A549 (cell line): ENCODE data around the gene PRR19. TPM values are rescaled to one million over a fixed set of nuclear protein-coding genes. Genes with fewer than 3 reads are reported as not detected.

Experiments
- ATAC-seq, 2 experiments: fragments of 200-7000 bp in 1 of 2; fragments of >200 bp in 1 of 2; cut with Nextera tagmentation in 1 of 2; cut with Tn5 transposase in 1 of 2; 3 replicates each; pipeline versions ENCODE4 v1.8.0 to v1.9.1; 2018 to 2020; ENCODE audit warnings: mild to moderate bottlenecking in 1 of 2, moderate library complexity in 1 of 2
- CTCF ChIA-PET: fragments of 300-600 bp; sonication (Branson Sonifier 250); formaldehyde crosslinking; extraction: SDS; loops from one replicate; lab custom pipeline; 2021; ENCODE audit warnings: antibody characterized with exemption, inconsistent platforms; lab: Yijun Ruan, JAX
- POLR2A ChIA-PET: fragments of 350-600 bp; formaldehyde crosslinking; extraction: SDS; loops from one replicate; lab custom pipeline; 2021; ENCODE audit warnings: antibody characterized with exemption, inconsistent platforms; lab: Yijun Ruan, JAX
- DNase-seq, 2 experiments: peaks; one replicate each; pipeline versions ENCODE4 v3.0.0 to v3.0.0-alpha.2; 2011 to 2016; ENCODE audit warnings: low read depth in 1 of 2, low spot score in 1 of 2
- FAIRE-seq: peaks from 2 replicates; lab custom pipeline; 2011; peaks lifted over from hg19 to GRCh38; lab: Jason Lieb, UNC
- H3K27ac ChIP-seq, 2 experiments: fragments of >200 bp; sonication (Bioruptor Twin); formaldehyde crosslinking; 3 replicates each; pipeline ENCODE4 v1.5.1; 2016 to 2017
- H3K4me1 ChIP-seq: fragments of >200 bp; sonication (Bioruptor Twin); formaldehyde crosslinking; 3 replicates; pipeline ENCODE4 v1.6.1; 2016
- H3K4me2 ChIP-seq: fragments of >200 bp; sonication (Bioruptor Twin); formaldehyde crosslinking; 3 replicates; pipeline ENCODE4 v1.6.1; 2016
- H3K4me3 ChIP-seq: fragments of >200 bp; sonication (Bioruptor Twin); formaldehyde crosslinking; 3 replicates; pipeline ENCODE4 v1.5.1; 2016
- H3K9me3 ChIP-seq: fragments of >200 bp; sonication (Bioruptor Twin); formaldehyde crosslinking; 3 replicates; pipeline ENCODE4 v1.6.1; 2016
- BHLHE40 ChIP-seq: IDR thresholded peaks from 2 replicates; pipeline ENCODE4 v1.6.1; 2012; ENCODE audit warnings: low read depth, low read length, inconsistent platforms
- CBX2 ChIP-seq: fragments of 200-600 bp; sonication (generic); IDR thresholded peaks from 2 replicates; pipeline ENCODE4 v1.6.1; 2016; ENCODE audit warnings: low read depth, mild to moderate bottlenecking, borderline replicate concordance
- CBX8 ChIP-seq: fragments of 200-600 bp; sonication (generic); IDR thresholded peaks from 2 replicates; pipeline ENCODE4 v1.6.1; 2016
- CHD4 ChIP-seq: fragments of 200-600 bp; sonication (generic); IDR thresholded peaks from 2 replicates; pipeline ENCODE4 v1.6.1; 2016; ENCODE audit warnings: antibody characterized with exemption, mild to moderate bottlenecking, borderline replicate concordance
- EHF ChIP-seq: fragments of 250-450 bp; sonication (Bioruptor Pico); IDR thresholded peaks from 2 replicates; pipeline ENCODE4 v1.5.0; 2020; ENCODE audit warnings: mild to moderate bottlenecking
- EHMT2 ChIP-seq: fragments of 200-600 bp; sonication (generic); IDR thresholded peaks from 2 replicates; pipeline ENCODE4 v1.6.1; 2016; ENCODE audit warnings: antibody characterized with exemption, low read depth, mild to moderate bottlenecking, moderate library complexity
- ESRRA ChIP-seq: fragments of 150-350 bp; IDR thresholded peaks from 2 replicates; pipeline ENCODE4 v1.6.1; 2014; ENCODE audit warnings: mild to moderate bottlenecking, low read length, borderline replicate concordance
- FOSB ChIP-seq: fragments of 250-450 bp; sonication (Bioruptor Pico); IDR thresholded peaks from 2 replicates; pipeline ENCODE4 v1.5.0; 2020; ENCODE audit warnings: mild to moderate bottlenecking, moderate library complexity
- FOXS1 ChIP-seq: fragments of 250-450 bp; sonication (Bioruptor Pico); IDR thresholded peaks from 2 replicates; pipeline ENCODE4 v1.5.0; 2020; ENCODE audit warnings: mild to moderate bottlenecking, moderate library complexity
- GATA3 ChIP-seq: IDR thresholded peaks from 2 replicates; pipeline ENCODE4 v1.6.1; 2012; ENCODE audit warnings: borderline replicate concordance
- HDAC2 ChIP-seq: fragments of 200-600 bp; sonication (generic); IDR thresholded peaks from 2 replicates; pipeline ENCODE4 v1.6.1; 2016
- HEYL ChIP-seq: fragments of 250-450 bp; sonication (Bioruptor Pico); IDR thresholded peaks from 2 replicates; pipeline ENCODE4 v1.8.0; 2021; ENCODE audit warnings: mild to moderate bottlenecking, moderate library complexity
- HOXA7 ChIP-seq: fragments of 250-450 bp; sonication (Bioruptor Pico); IDR thresholded peaks from 2 replicates; pipeline ENCODE4 v1.5.0; 2020; ENCODE audit warnings: mild to moderate bottlenecking, moderate library complexity
- HOXB5 ChIP-seq: fragments of 250-450 bp; sonication (Bioruptor Pico); IDR thresholded peaks from 2 replicates; pipeline ENCODE4 v1.5.0; 2020; ENCODE audit warnings: mild to moderate bottlenecking, moderate library complexity
- JUN ChIP-seq, 2 experiments: fragments of >200 bp; sonication (Bioruptor Twin); formaldehyde crosslinking; IDR thresholded peaks; 2 replicates in 1 of 2; 3 replicates in 1 of 2; pipeline ENCODE4 v1.6.1; 2016 to 2017
- KDM1A ChIP-seq: fragments of 200-600 bp; sonication (generic); IDR thresholded peaks from 2 replicates; pipeline ENCODE4 v1.6.1; 2016; ENCODE audit warnings: low read depth, mild to moderate bottlenecking
- MAFK ChIP-seq: fragments of 450-650 bp; IDR thresholded peaks from 2 replicates; pipeline ENCODE4 v1.6.1; 2014; ENCODE audit not compliant: partially characterized antibody
- MAZ ChIP-seq: fragments of 150-350 bp; IDR thresholded peaks from 2 replicates; pipeline ENCODE4 v1.6.1; 2014; ENCODE audit warnings: antibody characterized with exemption, low read depth, low read length, borderline replicate concordance
- MYC ChIP-seq: IDR thresholded peaks from 2 replicates; pipeline ENCODE4 v1.6.1; 2012; ENCODE audit warnings: mild to moderate bottlenecking, inconsistent platforms, low read length, improper control_type of control experiment, borderline replicate concordance
- NPAS2 ChIP-seq: fragments of 250-450 bp; sonication (Bioruptor Pico); IDR thresholded peaks from 2 replicates; pipeline ENCODE4 v1.8.0; 2022; ENCODE audit warnings: mild to moderate bottlenecking, moderate library complexity, borderline replicate concordance
- PHF8 ChIP-seq: fragments of 200-600 bp; sonication (generic); IDR thresholded peaks from 2 replicates; pipeline ENCODE4 v1.6.1; 2016; ENCODE audit warnings: low read depth, mild to moderate bottlenecking, antibody characterized with exemption, moderate library complexity, borderline replicate concordance
- POLR2AphosphoS2 ChIP-seq: conservative IDR thresholded peaks from 2 replicates; pipeline ENCODE4 v1.6.1; 2012; ENCODE audit warnings: low read length, improper control_type of control experiment, inconsistent platforms
- RARB ChIP-seq: fragments of 250-450 bp; sonication (Bioruptor Pico); IDR thresholded peaks from 2 replicates; pipeline ENCODE4 v1.8.0; 2021; ENCODE audit warnings: mild to moderate bottlenecking, moderate library complexity
- RNF2 ChIP-seq: fragments of 200-600 bp; sonication (generic); IDR thresholded peaks from 2 replicates; pipeline ENCODE4 v1.6.1; 2016; ENCODE audit warnings: low read depth, mild to moderate bottlenecking, antibody characterized with exemption, moderate library complexity, borderline replicate concordance
- TFCP2L1 ChIP-seq: fragments of 250-450 bp; sonication (Bioruptor Pico); IDR thresholded peaks from 2 replicates; pipeline ENCODE4 v1.5.0; 2021; ENCODE audit warnings: mild to moderate bottlenecking
- TP53 ChIP-seq: fragments of 250-450 bp; sonication (Bioruptor Pico); IDR thresholded peaks from 2 replicates; pipeline ENCODE4 v1.5.0; 2021; ENCODE audit warnings: mild to moderate bottlenecking, moderate library complexity
- ZNF302 ChIP-seq: fragments of 250-450 bp; sonication (Bioruptor Pico); IDR thresholded peaks from 2 replicates; pipeline ENCODE4 v1.9.0; 2021; ENCODE audit warnings: inconsistent platforms, mild to moderate bottlenecking, moderate library complexity
- WGBS: methylation state at CpG from one replicate; pipeline ENCODE4 v1.1.6; 2017; ENCODE audit errors: missing lambda C conversion rate; 5-methylcytosine and 5-hydroxymethylcytosine counted together
- polyA plus RNA-seq, 4 experiments: library from polyadenylated mRNA; depleted of rRNA in 3 of 4; stranded (reverse); fragments of >200 nt; fragmentation: RNase III in 1 of 4; extraction: RNeasy Plus Mini Kit Qiagen cat#74134 plus additional on column Dnase treatment in 1 of 4; gene quantifications; 2 replicates in 3 of 4; 3 replicates in 1 of 4; pipeline ENCODE4 v1.2.3, GENCODE V29; 2011 to 2017
- TF ChIP-seq, protein P1 (sequence below): IDR thresholded peaks from 2 replicates; pipeline ENCODE4 v1.6.1; 2012; ENCODE audit warnings: low read depth, borderline replicate concordance
- TF ChIP-seq, protein P2 (sequence below): IDR thresholded peaks from 2 replicates; pipeline ENCODE4 v1.6.1; 2012
- TF ChIP-seq, protein P3 (sequence below): fragments of 150-350 bp; IDR thresholded peaks from 2 replicates; pipeline ENCODE4 v1.6.1; 2014; ENCODE audit warnings: low read depth, mild to moderate bottlenecking, low read length
- TF ChIP-seq, protein P4 (sequence below): IDR thresholded peaks from 2 replicates; pipeline ENCODE4 v1.6.1; 2012
- TF ChIP-seq, protein P5 (sequence below): fragments of 250-450 bp; sonication (Bioruptor Pico); IDR thresholded peaks from 2 replicates; pipeline ENCODE4 v1.5.0; 2020; ENCODE audit warnings: low read depth, mild to moderate bottlenecking, moderate library complexity
- TF ChIP-seq, protein P6 (sequence below): fragments of 450-650 bp; IDR thresholded peaks from 2 replicates; pipeline ENCODE4 v1.6.1; 2014; ENCODE audit warnings: antibody characterized with exemption
- TF ChIP-seq, protein P7 (sequence below): fragments of >200 bp; sonication (Bioruptor Twin); formaldehyde crosslinking; IDR thresholded peaks from 3 replicates; pipeline ENCODE4 v1.5.1; 2016
- TF ChIP-seq, protein P8 (sequence below): fragments of >200 bp; sonication (Bioruptor Twin); formaldehyde crosslinking; IDR thresholded peaks from 2 replicates; pipeline ENCODE4 v1.6.1; 2016

PRR19 gene
- polyA plus RNA-seq, 2 of the 4 experiments (the other 2 are of a cell fraction) = 1.1 to 4.5 TPM

DNA sequence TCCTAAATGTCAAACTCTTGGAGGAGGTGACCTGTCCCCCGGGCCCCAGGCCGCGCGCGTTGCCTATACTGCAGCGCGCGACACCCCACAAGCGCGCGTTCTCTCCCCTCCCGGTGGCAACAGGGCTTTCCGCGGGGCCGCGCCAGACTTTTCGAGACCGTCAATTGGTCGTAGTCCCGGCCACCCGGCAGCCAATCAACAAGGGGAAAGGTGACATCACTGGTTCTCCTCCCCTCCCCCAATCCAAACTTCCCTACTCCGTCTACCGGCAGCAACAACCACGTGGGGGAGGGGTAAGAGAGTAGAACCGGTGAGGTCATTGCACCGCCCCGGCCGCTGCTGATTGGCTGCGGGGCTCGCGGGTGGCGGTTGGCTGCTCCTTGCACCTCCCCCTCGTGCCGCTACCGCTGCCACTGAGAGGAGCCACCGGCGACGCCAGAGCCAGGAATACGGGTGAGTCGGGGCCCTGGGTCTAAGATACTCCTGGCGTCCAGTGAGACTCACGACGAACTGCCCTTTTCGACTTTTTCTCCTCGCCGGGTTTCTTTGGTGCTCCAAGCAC is 33.7 kb upstream of the PRR19 start:
- no peak for FAIRE-seq
- TF ChIP-seq EHF (CRISPR knock-in tag) (no peak), BHLHE40 (no peak; the same call in 1 of the 2 replicates), TFCP2L1 (CRISPR knock-in tag) (no peak), POLR2AphosphoS2 (no peak), CBX2 (no peak), CHD4 (no peak), NPAS2 (no peak), PHF8 (no peak), GATA3 (peak; percentile 73; the same call in 1 of the 2 replicates), RARB (CRISPR knock-in tag) (no peak), RNF2 (no peak), HDAC2 (no peak), ZNF302 (CRISPR knock-in tag) (no peak), JUN (IDR thresholded peaks at IDR 0.05) (peak; percentile 79 to 96; a peak in 4 of 5 replicates), HOXA7 (CRISPR knock-in tag) (no peak), TP53 (CRISPR knock-in tag) (no peak), HEYL (CRISPR knock-in tag) (no peak), FOXS1 (CRISPR knock-in tag) (0 out of 2 replicates have a peak, but pooled peaks have one; percentile 31), ESRRA (no peak; the same call in 1 of the 2 replicates), FOSB (CRISPR knock-in tag) (no peak), MAFK (no peak), EHMT2 (no peak), MYC (peak; percentile 96), HOXB5 (no peak), CBX8 (no peak), KDM1A (no peak), MAZ (no peak; the same call in 1 of the 2 replicates)
- TF ChIP-seq, protein P1, sequence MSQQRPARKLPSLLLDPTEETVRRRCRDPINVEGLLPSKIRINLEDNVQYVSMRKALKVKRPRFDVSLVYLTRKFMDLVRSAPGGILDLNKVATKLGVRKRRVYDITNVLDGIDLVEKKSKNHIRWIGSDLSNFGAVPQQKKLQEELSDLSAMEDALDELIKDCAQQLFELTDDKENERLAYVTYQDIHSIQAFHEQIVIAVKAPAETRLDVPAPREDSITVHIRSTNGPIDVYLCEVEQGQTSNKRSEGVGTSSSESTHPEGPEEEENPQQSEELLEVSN = peak; percentile 31; the same call in 1 of the 2 replicates
- TF ChIP-seq, protein P2, sequence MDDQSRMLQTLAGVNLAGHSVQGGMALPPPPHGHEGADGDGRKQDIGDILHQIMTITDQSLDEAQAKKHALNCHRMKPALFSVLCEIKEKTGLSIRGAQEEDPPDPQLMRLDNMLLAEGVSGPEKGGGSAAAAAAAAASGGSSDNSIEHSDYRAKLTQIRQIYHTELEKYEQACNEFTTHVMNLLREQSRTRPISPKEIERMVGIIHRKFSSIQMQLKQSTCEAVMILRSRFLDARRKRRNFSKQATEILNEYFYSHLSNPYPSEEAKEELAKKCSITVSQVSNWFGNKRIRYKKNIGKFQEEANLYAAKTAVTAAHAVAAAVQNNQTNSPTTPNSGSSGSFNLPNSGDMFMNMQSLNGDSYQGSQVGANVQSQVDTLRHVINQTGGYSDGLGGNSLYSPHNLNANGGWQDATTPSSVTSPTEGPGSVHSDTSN = no peak; the same call in 1 of the 2 replicates
- TF ChIP-seq, protein P3, sequence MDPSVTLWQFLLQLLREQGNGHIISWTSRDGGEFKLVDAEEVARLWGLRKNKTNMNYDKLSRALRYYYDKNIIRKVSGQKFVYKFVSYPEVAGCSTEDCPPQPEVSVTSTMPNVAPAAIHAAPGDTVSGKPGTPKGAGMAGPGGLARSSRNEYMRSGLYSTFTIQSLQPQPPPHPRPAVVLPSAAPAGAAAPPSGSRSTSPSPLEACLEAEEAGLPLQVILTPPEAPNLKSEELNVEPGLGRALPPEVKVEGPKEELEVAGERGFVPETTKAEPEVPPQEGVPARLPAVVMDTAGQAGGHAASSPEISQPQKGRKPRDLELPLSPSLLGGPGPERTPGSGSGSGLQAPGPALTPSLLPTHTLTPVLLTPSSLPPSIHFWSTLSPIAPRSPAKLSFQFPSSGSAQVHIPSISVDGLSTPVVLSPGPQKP = no peak; the same call in 1 of the 2 replicates
- TF ChIP-seq, protein P4, sequence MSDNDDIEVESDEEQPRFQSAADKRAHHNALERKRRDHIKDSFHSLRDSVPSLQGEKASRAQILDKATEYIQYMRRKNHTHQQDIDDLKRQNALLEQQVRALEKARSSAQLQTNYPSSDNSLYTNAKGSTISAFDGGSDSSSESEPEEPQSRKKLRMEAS = peak; percentile 95
- TF ChIP-seq, protein P5, sequence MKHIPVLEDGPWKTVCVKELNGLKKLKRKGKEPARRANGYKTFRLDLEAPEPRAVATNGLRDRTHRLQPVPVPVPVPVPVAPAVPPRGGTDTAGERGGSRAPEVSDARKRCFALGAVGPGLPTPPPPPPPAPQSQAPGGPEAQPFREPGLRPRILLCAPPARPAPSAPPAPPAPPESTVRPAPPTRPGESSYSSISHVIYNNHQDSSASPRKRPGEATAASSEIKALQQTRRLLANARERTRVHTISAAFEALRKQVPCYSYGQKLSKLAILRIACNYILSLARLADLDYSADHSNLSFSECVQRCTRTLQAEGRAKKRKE = no peak
- TF ChIP-seq, protein P6, sequence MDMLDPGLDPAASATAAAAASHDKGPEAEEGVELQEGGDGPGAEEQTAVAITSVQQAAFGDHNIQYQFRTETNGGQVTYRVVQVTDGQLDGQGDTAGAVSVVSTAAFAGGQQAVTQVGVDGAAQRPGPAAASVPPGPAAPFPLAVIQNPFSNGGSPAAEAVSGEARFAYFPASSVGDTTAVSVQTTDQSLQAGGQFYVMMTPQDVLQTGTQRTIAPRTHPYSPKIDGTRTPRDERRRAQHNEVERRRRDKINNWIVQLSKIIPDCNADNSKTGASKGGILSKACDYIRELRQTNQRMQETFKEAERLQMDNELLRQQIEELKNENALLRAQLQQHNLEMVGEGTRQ = peak; percentile 92
- TF ChIP-seq, protein P7, sequence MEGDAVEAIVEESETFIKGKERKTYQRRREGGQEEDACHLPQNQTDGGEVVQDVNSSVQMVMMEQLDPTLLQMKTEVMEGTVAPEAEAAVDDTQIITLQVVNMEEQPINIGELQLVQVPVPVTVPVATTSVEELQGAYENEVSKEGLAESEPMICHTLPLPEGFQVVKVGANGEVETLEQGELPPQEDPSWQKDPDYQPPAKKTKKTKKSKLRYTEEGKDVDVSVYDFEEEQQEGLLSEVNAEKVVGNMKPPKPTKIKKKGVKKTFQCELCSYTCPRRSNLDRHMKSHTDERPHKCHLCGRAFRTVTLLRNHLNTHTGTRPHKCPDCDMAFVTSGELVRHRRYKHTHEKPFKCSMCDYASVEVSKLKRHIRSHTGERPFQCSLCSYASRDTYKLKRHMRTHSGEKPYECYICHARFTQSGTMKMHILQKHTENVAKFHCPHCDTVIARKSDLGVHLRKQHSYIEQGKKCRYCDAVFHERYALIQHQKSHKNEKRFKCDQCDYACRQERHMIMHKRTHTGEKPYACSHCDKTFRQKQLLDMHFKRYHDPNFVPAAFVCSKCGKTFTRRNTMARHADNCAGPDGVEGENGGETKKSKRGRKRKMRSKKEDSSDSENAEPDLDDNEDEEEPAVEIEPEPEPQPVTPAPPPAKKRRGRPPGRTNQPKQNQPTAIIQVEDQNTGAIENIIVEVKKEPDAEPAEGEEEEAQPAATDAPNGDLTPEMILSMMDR = no peak
- TF ChIP-seq, protein P8, sequence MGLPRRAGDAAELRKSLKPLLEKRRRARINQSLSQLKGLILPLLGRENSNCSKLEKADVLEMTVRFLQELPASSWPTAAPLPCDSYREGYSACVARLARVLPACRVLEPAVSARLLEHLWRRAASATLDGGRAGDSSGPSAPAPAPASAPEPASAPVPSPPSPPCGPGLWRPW = no peak

More for the DNA sequence above, 33.7 kb upstream of the PRR19 start:
- Histone ChIP-seq H3K4me3 (peak overlapping the region; percentile 51), H3K9me3 (no peaks in the 10 kb centered on the region), H3K27ac (peak overlapping the region; percentile 87 to 94), H3K4me2 (peak overlapping the region; percentile 87), H3K4me1 (peaks cover 28% of the 10 kb centered on the region)
- ChIA-PET CTCF (interaction anchor here (1.3 to 2.6 kb wide), 5 partner anchors 9 to 28 kb away, joined by 4 to 17 read pairs (median 5); no protein-coding TSS in a partner anchor), POLR2A (interaction anchor here (1.6 to 2.8 kb wide), 2 partner anchors 25 kb away, joined by 5 to 18 read pairs; partner anchors contain the start of gene GSK3A)
- WGBS = under 1% methylated on average over 46 of the region's 46 CpGs
- ATAC-seq (peak; percentile 70 to 79), DNase-seq (peak; percentile 100)
